Measurements from ENCODE around the gene NRXN3. TPM values are rescaled to one million over a fixed set of nuclear protein-coding genes. Genes with fewer than 3 reads are reported as not detected.
A peak's percentile ranks its signal among the peaks of the same experiment; 100 is the strongest.

Gene NRXN3
- polyA plus RNA-seq, 1 experiment = 7.0 TPM

GRCh38 chr14:79730953-79731352, 1560.8 kb downstream of the NRXN3 start:
- no peak for DNase-seq (ENCODE audit: low read depth)
- Histone ChIP-seq H3K36me3 (ENCODE audit: control insufficient read depth, insufficient read depth, low read length) (no peaks in the 10 kb centered on the region), H3K4me3 (ENCODE audit: low read depth, low read length) (no peak overlapping the region), H3K27me3 (ENCODE audit: control insufficient read depth, insufficient read depth, low read length) (no peaks in the 10 kb centered on the region)
- ChIA-PET CTCF (no interaction called here), POLR2A (no interaction called here)
- no peak for TF ChIP-seq CTCF (IDR thresholded peaks at IDR 0.05; ENCODE audit: insufficient read depth, low read depth, low read length)

GRCh38 chr14:79732911-79733655, 1562.9 kb downstream of the NRXN3 start:
- POLR2A ChIA-PET = no interaction called here
- DNase-seq (ENCODE audit: low read depth) = peak; percentile 39
- CTCF ChIA-PET = interaction anchor here (0.8 to 1.2 kb wide), 2 partner anchors 9 to 12 kb away, joined by 3 read pairs; no protein-coding TSS in a partner anchor

GRCh38 chr14:79734151-79734550, 1564.0 kb downstream of the NRXN3 start:
- no peak for DNase-seq (ENCODE audit: low read depth)
- Histone ChIP-seq H3K4me3 (ENCODE audit: low read depth, low read length) (no peak overlapping the region), H3K36me3 (ENCODE audit: control insufficient read depth, insufficient read depth, low read length) (no peaks in the 10 kb centered on the region), H3K27me3 (ENCODE audit: control insufficient read depth, insufficient read depth, low read length) (no peaks in the 10 kb centered on the region)
- no peak for TF ChIP-seq CTCF (IDR thresholded peaks at IDR 0.05; ENCODE audit: insufficient read depth, low read depth, low read length)
- ChIA-PET POLR2A (no interaction called here), CTCF (interaction anchor here (0.6 to 1.5 kb wide), 4 partner anchors 13 to 600 kb away, joined by 3 read pairs; no protein-coding TSS in a partner anchor)

More at GRCh38 chr14:79732911-79733655, 1562.9 kb downstream of the NRXN3 start:
- H3K4me3 ChIP-seq (ENCODE audit: low read depth, low read length) = no peak overlapping the region
- no peak for TF ChIP-seq CTCF (IDR thresholded peaks at IDR 0.05; ENCODE audit: insufficient read depth, low read depth, low read length)
- H3K36me3 ChIP-seq (ENCODE audit: control insufficient read depth, insufficient read depth, low read length) = no peaks in the 10 kb centered on the region
- no peaks in the 10 kb centered on the region for H3K27me3 ChIP-seq (ENCODE audit: control insufficient read depth, insufficient read depth, low read length)

GRCh38 chr14:79734656-79735055, 1564.5 kb downstream of the NRXN3 start:
- Histone ChIP-seq H3K36me3 (ENCODE audit: control insufficient read depth, insufficient read depth, low read length) (no peaks in the 10 kb centered on the region), H3K27me3 (ENCODE audit: control insufficient read depth, insufficient read depth, low read length) (no peaks in the 10 kb centered on the region), H3K4me3 (ENCODE audit: low read depth, low read length) (no peak overlapping the region)
- no peak for TF ChIP-seq CTCF (IDR thresholded peaks at IDR 0.05; ENCODE audit: insufficient read depth, low read depth, low read length)
- CTCF ChIA-PET = interaction anchor here (1.1 to 1.5 kb wide), 4 partner anchors 9 to 92 kb away, joined by 3 read pairs; no protein-coding TSS in a partner anchor
- no peak for DNase-seq (ENCODE audit: low read depth)
- POLR2A ChIA-PET = no interaction called here

GRCh38 chr14:79735121-79735520, 1564.9 kb downstream of the NRXN3 start:
- DNase-seq (ENCODE audit: low read depth) = no peak
- no peaks in the 10 kb centered on the region for H3K36me3 ChIP-seq (ENCODE audit: control insufficient read depth, insufficient read depth, low read length)
- POLR2A ChIA-PET = no interaction called here
- no peaks in the 10 kb centered on the region for H3K27me3 ChIP-seq (ENCODE audit: control insufficient read depth, insufficient read depth, low read length)
- no peak overlapping the region for H3K4me3 ChIP-seq (ENCODE audit: low read depth, low read length)
- TF ChIP-seq CTCF (IDR thresholded peaks at IDR 0.05; ENCODE audit: insufficient read depth, low read depth, low read length) = no peak
- CTCF ChIA-PET = interaction anchor here (1.1 to 1.5 kb wide), 3 partner anchors 9 to 43 kb away, joined by 3 read pairs; no protein-coding TSS in a partner anchor

Data from BJ (cell line).